CD4-positive, alpha-beta T cell treated with Interleukin-2 at 100 ng/mL for 4 hours (primary cell): ENCODE measurements around the gene ABCB11.
"Not testable (repeated sequence)": the region's sequence is repeated elsewhere in the genome, so short reads cannot be mapped to it uniquely, and the experiment has no call there.

Experiments
- DNase-seq: peaks from one replicate; pipeline ENCODE4 v3.0.0-alpha.2; 2020; ENCODE audit warnings: low spot score

Gene ABCB11

DNA sequence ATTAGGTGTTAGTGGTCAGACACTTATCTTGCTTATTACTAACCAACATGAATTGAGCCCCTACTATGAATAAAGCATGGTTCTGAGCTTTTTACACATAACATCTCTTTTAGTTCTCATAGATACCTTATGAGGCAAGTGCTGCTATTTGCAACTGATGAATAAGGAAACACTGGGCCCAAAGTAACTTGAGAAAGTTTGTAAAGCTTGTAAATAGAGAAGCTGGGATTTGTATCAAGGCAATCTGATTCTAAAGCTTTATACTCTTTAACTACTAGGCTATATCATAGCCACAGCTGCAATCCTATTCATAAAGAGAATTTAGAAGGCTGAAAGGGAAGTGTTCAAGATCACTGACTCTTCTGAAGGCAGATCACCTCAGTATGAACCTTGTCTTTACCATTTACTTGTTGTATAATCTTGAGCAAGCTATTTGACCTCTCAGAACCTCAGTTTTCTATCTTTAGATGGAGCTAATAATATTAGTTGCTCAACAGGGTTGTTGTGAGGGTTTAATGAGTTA is 60.4 kb downstream of the ABCB11 start:
- DNase-seq, result no peak

DNA sequence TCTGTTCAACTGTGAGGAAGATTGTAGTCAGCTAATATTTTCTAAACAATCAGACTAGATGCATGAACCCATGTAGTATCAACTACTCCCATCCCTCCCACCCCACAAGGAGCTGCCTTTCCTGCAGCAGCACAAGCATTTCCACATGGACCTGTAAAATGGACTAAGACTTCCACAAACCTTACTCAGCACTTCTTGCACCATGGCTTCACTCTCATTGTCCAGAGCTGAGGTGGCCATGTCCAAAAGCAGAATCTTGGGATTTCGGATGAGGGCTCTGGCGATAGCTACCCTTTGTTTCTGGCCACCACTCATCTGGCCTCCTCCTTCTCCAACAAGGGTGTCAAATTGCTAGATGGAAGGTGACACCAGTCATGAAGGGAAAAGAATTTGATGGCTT is 61.3 kb downstream of the ABCB11 start:
- DNase-seq, result no peak

DNA sequence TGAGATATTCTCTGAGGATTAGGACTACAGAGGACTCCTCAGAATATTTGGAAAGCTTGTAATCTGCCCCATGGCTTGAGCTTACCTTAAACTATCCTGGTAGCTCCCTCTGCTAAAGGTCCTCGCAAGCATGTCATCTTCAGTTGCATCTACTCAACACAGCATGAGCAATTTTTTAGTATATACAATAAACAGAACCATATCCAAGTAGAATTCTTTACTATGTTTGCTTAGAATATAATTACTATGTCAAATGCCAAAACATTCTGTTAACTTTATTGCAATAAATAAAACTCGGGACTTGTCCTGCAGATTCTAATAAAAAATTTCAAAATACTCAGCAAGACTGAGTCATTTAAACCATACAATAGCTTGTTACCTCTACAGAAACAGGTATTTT is 62.8 kb downstream of the ABCB11 start:
- DNase-seq, result no peak

DNA sequence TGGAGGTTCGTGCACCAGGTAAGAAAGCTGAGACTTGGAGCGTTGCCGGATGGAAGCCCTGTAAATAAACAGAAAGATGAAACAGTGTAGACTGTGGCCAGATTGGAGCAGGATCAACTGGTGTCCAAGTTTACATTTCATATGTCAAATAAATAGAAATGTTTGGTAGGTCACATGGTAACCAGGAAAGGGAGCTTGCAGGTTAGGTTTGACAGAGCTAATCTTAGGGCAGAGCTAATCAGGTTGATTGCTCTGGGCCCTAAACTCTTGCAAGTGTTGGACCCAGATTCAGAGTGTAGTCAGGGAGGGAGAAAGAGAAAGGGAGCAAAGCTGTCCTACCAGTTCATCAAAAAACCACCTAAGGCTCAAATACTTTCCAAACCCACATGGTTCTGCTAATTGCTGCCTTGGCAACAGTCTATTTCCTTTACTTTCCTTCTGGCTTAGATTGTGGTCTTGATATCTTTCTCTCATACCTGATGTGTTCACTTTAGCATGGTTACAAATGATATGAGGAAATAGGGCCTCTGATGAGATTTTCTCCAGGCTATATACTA is 66.8 kb downstream of the ABCB11 start:
- DNase-seq, result no peak

DNA sequence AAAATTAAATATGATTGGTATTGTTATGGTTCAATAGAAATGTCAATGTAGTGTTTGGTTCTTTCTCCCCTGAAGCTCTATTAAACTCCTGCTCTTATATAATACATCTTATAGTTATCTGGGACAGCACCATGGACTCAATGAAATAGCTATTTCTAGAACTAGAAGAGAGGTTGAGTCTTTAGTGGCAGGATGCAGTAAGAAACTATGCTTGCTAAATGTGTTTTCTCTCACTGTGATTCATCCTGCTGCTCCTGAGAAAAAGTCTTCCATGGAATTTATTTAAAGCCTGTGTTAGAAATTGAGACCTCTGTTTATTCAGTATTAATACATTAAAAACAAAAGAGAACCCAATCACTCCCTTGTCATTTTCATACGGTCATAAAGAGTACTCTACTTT is 68.5 kb downstream of the ABCB11 start:
- DNase-seq, result no peak

DNA sequence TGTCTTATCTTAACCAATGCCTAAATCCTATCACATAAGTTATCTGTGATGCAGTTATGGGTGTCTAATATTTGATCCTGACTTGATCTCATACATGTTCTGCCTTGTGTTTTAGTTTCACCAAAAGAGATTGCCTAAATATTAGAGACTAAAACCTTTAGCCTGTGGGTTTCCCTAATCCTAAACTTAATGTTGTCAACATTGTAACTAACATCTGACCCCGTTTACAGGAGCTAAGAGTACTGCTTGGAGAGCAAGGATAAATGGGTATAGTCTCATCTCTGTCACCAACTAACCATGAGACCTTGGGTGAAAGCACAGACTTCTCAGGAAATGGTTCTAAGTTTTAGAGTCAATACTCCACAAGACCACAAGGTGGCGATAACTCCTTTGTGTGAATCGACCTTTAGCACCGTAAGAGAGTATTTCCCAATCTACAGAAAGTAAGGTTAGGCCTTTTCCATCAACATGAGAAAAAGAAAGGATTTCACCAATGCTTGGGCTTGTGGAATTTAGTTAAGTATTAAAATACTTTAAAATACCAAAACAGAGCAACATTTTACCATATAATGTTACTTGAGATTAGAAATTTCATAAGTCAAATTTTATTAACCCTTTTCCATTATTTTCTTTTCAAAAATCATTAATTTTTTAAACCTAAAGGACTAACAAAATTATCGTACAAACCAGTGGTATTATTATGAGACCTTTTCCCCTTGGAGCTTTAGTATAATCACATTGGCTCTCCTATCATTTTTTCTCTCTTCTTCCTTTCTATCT is 69.5 kb downstream of the ABCB11 start:
- DNase-seq, result peak; percentile 69

DNA sequence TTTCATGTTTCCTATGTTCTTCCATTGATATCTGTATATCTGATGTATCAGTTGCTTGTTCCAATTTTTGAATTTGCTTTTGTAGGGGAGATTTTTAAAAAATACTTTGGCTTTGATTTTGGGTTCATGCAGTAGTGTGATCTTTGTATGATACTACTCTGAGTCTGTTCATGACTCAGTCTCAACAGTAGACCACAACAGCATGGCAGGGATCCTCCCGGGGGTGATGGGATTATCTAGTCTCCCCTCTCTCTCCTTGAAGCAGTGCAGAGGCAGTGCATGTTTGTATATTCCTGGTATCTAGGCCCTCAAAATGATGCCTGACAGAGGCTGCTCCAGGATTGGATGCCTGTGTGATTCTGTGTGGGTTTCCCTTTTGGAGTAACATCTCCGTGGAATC is 74.7 kb downstream of the ABCB11 start:
- no peak for DNase-seq

DNA sequence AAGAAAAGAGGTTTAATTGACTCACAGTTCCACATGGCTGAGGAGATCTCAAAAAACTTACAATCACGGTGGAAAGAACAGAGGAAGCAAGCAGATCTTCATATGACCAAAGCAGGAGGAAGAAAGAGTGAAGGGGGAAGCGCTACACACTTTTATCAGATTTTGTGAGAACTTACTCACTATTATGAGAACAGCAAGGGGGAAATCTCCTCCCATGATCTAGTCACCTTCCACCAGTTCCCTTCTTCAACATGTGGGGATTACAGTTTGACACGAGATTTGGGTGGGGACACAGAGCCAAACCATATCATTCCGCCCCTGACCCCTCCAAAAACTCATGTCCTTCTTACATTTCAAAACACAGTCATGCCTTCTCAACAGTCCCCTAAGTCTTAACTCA is 75.8 kb downstream of the ABCB11 start:
- no peak for DNase-seq

DNA sequence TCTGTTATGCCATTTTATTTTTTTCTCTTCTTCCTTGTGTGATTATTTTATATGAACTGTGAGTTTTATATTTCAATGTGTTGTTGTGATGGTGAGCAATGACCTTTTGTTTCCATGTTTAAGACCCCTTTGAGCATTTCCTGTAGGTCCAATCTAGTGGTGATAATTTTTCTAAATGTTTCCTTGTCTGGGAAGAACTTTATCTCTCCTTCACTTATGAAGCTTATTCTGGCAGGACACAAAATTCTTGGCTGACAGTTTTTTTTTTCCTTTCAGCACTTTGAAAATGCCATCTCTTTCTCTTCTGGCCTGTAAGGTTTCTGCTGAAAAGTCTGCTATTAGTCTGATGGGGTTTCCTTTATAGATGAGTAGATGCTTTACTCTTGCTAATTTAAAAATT is 76.9 kb downstream of the ABCB11 start:
- no peak for DNase-seq

DNA sequence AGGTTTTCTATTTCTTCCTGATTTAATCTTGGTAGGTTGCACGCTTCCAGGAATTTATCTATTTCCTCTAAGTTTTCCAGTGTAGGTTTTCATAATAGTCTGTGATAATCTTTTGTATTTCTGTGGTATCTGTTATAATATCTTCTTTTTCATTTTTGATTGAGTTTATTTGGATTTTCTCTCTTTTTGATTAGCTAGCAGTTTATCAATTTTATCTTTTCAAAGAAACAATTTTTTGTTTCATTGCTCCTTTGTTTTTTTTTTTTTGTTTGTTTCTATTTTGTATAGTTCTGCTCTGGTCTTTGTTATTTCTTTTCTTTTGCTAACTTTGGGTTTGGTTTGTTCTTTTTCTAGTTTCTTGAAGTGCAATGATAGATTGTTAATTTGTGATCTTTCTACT is 78.7 kb downstream of the ABCB11 start:
- DNase-seq, result no peak

DNA sequence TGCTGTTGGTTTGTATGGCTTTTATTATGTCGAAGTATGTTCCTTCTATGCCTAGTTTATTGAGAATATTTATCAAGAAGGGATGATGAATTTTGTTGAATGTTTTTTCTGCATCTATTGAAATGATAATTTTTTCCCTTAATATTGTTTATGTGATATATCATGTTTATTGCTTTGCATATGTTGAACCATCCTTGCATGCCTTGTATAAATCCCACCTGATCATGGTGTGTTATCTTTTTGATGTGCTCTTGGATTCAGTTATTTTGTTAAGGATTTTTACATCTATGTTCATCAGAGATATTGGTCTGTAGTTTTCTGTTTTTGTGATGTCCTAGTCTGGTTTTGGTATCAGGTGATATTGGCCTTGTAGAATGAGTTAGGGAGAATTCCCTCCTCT is 79.3 kb downstream of the ABCB11 start:
- no peak for DNase-seq

DNA sequence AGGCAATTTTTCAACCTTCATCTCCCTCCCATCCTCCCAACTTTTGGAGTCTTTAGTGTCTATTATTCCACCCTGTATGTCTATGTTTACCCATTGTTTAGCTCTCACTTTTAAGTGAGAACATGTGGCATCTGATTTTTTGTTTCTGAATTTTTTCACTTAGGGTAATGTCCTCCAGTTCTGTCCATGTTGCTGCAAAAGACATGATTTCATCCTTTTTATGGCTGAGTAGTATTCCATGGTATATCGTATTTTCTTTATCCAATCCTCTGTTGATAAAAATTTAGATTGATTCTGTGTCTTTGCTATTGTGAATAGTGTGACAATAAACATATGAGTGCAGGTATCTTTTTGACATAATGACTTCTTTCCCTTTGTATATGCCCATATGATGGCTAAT is 81.8 kb downstream of the ABCB11 start:
- no peak for DNase-seq

DNA sequence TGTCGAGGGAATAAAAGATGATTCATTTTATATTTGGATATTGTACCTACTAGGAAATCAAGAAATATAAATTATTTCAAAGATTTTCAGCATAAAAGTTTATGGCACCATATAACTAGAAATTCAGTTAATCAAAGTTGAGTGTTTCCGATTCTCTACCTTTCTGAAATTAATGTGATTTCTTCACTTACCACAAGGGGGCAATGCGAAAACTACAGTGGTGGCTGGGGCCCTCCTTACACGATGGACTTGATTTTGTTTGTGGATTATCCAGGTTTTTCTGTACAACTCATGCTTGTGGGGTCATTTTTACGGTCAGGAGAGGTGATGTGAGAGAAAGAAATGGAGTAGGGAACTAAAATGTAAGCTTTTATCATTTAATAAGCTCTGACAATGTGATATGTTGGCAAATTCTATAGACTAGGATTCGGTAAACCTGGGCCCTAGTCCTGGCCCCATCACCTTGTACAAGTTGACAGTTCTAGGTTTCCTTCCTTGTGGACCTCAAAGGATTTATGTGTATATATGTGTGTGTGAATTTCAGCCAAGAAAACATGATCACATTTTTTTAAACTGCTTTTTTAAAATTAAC is 82.4 kb downstream of the ABCB11 start:
- DNase-seq, result peak; percentile 19

DNA sequence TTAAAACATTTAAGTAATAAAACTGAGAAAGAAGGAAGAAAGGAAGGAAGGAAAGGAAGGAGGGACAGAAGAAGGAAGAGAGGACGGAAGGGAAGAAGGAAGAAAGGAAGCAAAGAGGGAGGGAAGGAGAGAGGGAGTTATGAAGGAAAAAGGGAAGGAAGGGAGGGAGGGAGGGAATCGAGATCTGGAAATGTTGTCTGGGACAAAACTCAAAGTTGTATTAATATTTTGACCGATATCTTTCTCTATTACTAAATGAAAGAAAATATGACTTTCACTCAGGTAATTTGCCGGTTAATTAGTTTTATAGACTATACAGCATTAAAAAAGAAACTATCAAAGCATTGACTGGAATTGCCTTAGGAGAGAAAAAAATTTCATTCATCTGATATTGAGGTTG is 85.6 kb downstream of the ABCB11 start:
- no peak for DNase-seq

DNA sequence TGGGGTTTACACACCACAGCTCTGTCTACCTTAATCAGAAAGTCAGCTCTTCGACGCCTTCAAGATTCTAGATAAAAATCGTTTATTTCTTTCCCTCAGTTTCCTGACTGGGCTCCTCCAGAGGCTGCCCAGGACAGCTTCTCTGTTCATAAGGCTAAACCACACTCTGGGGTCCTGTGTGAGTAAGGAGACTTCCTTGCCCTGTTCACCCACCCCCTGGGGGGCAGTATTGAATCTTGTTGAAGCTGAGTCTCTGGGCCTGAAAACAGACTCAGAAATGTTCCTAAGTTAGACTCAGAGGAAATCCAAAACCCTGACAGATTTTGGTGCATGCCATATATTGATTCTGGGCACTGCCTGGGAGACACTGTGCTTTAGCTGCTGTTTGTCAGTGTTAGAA is 87.1 kb downstream of the ABCB11 start:
- DNase-seq, result no peak

DNA sequence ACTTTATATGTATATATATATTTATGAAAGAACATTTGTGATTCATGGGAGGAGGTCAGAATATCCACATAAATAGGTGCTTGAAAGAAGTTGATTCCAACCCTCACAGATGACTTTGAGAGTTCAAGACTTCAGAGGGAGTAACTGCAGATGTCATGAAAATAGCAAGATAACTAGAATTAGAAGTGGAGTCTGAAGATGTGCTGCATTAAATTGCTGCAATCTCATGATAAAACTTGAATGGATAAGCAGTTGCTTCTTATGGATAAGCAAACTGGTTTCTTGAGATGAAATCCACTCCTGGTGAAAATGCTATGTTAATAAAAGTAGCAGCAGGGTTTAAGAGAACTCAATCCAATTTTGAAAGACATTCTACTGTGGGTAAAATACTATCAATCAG is 89.8 kb downstream of the ABCB11 start:
- no peak for DNase-seq

DNA sequence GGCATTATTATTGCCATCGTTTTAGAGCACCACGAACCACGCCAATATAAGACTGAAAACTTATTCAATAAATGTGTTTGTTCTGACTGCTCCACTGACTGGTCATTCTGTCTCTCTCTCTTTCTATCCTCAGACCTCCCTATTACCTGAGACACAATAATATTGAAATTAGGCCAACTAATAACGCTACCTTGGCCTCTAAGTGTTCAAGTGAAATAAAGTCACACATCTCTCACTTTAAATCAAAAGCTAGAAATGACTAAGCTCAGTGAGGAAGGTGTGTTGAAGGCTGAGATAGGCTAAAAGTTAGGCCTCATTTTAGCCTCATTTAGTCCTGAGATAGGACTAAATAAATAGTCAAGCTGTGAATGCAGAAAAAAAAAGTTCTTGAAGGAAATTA is 91.2 kb downstream of the ABCB11 start:
- DNase-seq, result no peak

DNA sequence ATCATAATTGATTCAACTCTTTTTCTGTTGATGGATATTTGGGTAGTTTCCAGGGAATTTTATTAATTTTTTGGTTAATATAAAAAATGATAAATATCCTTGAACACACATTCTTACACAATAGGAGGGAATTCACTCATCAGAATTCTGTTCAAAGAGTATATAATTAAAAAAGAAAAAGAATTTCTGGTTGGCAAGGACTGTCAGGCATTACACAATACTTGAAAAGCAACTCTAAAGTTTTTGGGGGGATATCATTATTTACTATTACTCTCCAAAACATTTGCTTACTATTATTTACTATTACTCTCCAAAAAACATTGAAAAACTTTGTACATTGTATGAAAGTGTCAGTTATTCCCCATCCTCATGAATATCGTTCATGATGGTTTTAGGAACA is 92.1 kb downstream of the ABCB11 start:
- DNase-seq, result no peak

DNA sequence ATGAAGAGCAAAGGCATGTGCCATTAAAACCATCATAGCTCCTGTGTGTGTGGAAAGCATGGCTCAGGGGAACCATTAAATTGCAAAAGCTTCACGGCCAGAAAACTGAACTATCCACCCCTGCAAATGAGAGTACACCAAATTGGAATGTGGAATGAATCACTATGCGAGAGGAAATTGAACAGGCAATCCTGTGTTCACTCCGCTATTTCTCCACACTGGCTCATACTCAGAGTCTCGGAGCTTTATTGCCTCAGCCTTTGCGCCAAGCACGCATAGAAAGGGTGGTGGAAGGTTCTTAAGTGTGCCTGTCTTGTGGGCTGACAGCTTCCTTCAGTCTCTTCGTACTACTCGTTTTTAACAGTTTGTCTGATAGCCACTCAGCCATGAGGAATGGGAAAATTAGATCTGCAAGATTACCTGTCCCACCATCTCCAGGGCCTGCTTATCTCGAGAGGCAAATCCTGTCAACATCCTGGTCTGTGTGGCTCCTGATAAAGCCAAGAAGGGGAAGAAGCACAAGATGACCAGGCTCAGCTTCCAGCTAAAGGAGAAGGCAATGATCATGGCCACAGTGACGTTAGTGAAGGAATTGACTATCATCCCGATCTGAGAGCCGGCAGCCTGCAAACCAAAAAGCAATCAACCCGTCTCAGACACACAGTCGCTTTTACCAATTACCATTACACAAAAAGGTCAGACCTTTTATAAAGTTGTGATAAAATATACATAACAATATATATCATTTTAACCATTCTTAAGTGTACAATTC is 95.1 kb downstream of the ABCB11 start:
- no peak for DNase-seq

DNA sequence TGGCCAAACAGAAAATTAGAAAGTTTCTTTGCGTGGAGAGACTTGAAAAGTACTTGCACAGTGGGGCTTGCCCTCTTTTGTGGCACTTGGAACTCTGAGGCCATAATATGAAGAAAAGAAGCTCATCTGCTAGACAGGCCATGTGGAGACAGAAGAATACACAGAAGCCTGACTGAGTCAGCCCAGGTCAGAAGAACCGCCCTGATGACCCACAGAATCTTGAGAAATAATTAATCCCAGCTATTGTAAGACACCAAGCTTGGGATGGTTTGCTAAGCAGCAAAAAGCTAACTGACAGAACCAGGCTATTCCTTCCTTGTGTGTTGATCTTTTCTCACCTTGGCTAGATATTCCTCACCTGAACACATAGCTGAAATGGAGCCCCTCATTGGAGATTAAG is 96.3 kb downstream of the ABCB11 start:
- no peak for DNase-seq

DNA sequence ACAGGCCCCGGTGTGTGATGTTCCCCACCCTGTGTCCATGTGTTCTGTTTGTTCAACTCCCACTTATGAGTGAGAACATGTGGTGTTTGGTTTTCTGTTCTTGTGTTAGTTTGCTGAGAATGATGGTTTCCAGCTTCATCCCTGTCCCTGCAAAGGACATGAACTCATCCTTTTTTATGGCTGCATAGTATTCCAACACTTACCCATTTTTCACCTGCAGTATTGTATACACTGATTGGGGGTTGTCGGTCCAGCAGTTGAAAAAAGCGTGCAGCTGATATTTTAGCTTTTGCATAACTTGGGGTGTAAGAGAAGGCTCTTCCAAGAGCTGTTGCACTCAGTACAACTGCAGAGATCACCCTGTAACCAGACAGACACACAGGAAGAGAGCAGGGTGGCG is 99.0 kb downstream of the ABCB11 start:
- DNase-seq, result not testable (repeated sequence)

DNA sequence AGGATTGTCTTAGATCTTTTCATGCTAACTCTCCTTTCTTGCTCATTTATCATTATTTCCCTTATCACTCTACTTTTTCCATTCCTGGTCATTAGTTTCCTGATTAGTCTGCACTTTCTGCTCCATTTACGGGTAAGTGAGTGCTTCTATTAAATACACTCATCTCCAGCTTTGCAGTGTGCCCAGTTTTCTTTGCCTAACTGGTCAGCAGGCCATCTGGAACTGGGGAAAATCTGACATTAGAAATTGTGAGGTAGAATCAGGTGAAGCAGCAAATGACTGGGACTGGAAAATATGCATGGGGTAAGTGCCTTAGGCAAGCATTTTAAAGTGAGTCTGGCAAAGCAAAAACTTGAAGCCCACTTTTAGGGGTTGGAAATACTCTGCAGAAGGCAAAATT is 100.9 kb downstream of the ABCB11 start:
- DNase-seq, result no peak

DNA sequence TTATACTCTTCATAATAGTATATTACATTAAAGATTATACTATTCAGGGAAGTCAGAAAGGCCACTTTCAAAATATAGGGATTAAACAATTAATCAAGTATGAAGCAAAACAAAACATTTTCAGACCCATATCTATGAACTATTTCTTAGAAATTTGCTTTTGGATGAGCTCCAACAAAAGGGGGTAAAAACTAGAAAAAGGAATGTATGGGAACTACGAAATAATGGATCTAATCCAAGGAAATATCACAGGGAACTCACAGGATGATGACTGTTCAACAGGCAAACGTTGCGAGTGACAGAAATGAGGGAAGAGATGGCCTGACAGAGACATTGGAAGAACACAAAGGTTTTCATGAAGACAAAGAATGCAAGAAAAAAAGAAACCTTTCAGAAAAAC is 102.1 kb downstream of the ABCB11 start:
- no peak for DNase-seq
